Endothelial cell of umbilical vein (primary cell): ENCODE measurements around the gene ACVR2A. TPM values are rescaled to one million over a fixed set of nuclear protein-coding genes. Genes with fewer than 3 reads are reported as not detected.

Source experiments
- BruUV-seq: library from RNA; stranded (reverse); fragments of 400-500 nt; replicated peaks from 2 replicates; lab custom pipeline; 2021; lab: Mats Ljungman, UMichigan
- CTCF ChIA-PET: fragments of 300-600, 350-600 bp; sonication (Branson Sonifier 250); formaldehyde crosslinking; loops from one replicate; lab custom pipeline; 2021; ENCODE audit warnings: antibody characterized with exemption, inconsistent platforms; lab: Charles Lee
- POLR2A ChIA-PET: fragments of 300-600, 350-600 bp; sonication (Branson Sonifier 250); formaldehyde crosslinking; loops from one replicate; lab custom pipeline; 2021; ENCODE audit warnings: antibody characterized with exemption, inconsistent platforms; lab: Charles Lee
- DNase-seq: peaks from one replicate; pipeline ENCODE4 v3.0.0-alpha.2; 2011; ENCODE audit warnings: low read depth, low spot score
- FAIRE-seq: peaks from 2 replicates; lab custom pipeline; 2011; peaks lifted over from hg19 to GRCh38; lab: Jason Lieb, UNC
- H2AFZ ChIP-seq: 2 replicates; pipeline ENCODE4 v1.6.0; 2012; ENCODE audit warnings: low read depth, low read length, control low read depth, inconsistent platforms
- H3K27ac ChIP-seq: 2 replicates; pipeline ENCODE4 v1.5.1; 2011; ENCODE audit warnings: low read depth, mild to moderate bottlenecking, control low read depth, low read length, moderate library complexity; ENCODE audit not compliant: insufficient read depth
- H3K27me3 ChIP-seq, 2 experiments: 2 replicates each; pipeline versions ENCODE4 v1.6.0 to v1.6.1; 2011; ENCODE audit warnings: low read length in 2 of 2, mixed read lengths in 1 of 2; ENCODE audit not compliant: control insufficient read depth in 2 of 2, insufficient read depth in 2 of 2
- H3K36me3 ChIP-seq, 2 experiments: 2 replicates in 1 of 2; 3 replicates in 1 of 2; pipeline ENCODE4 v1.5.1; 2011; ENCODE audit warnings: low read length in 2 of 2, mild to moderate bottlenecking in 1 of 2, moderate library complexity in 1 of 2; ENCODE audit not compliant: control insufficient read depth in 2 of 2, insufficient read depth in 2 of 2; ENCODE audit errors: extremely low read depth in 1 of 2
- H3K4me1 ChIP-seq: 3 replicates; pipeline ENCODE4 v1.5.1; 2011; ENCODE audit warnings: mild to moderate bottlenecking, low read length; ENCODE audit not compliant: control insufficient read depth, insufficient read depth; ENCODE audit errors: extremely low read depth
- H3K4me2 ChIP-seq: 2 replicates; pipeline ENCODE4 v1.6.1; 2011; ENCODE audit warnings: low read length, control low read depth, mixed read lengths; ENCODE audit not compliant: insufficient read depth
- H3K4me3 ChIP-seq, 3 experiments: fragments of 200-600 bp in 1 of 3; sonication (generic), shearing (Covaris generic) in 1 of 3; replicated peaks in 1 of 3; 2 replicates each; pipeline ENCODE4 v1.5.1; 2011 to 2016; ENCODE audit warnings: control low read depth in 3 of 3, low read length in 3 of 3, mild to moderate bottlenecking in 2 of 3, inconsistent platforms in 1 of 3, low read depth in 1 of 3, moderate library complexity in 1 of 3; ENCODE audit not compliant: insufficient read depth in 1 of 3
- H3K79me2 ChIP-seq: 2 replicates; pipeline ENCODE4 v1.6.0; 2012; ENCODE audit warnings: low read length, inconsistent platforms; ENCODE audit not compliant: control insufficient read depth, insufficient read depth
- H3K9ac ChIP-seq: replicated peaks from 2 replicates; pipeline ENCODE3; 2011; ENCODE audit warnings: low read length, control low read depth; ENCODE audit not compliant: insufficient read depth; ENCODE audit errors: extremely low read depth
- H3K9me1 ChIP-seq: replicated peaks from 3 replicates; pipeline ENCODE4 v1.6.0; 2011; ENCODE audit warnings: mild to moderate bottlenecking, low read length; ENCODE audit not compliant: control insufficient read depth, insufficient read depth; ENCODE audit errors: extremely low read depth
- H3K9me3 ChIP-seq: replicated peaks from 2 replicates; pipeline ENCODE4 v1.5.1; 2012; ENCODE audit warnings: low read length, inconsistent platforms; ENCODE audit not compliant: control insufficient read depth, insufficient read depth
- H4K20me1 ChIP-seq: replicated peaks from 2 replicates; pipeline ENCODE3; 2011; ENCODE audit warnings: mild to moderate bottlenecking, low read length; ENCODE audit not compliant: control insufficient read depth, insufficient read depth; ENCODE audit errors: extremely low read depth
- CTCF ChIP-seq, 2 donors: IDR thresholded peaks; 1 replicate in 1 of 2; 2 replicates in 1 of 2; pipeline ENCODE4 v1.5.1; 2011; ENCODE audit warnings: low read length in 2 of 2, mild to moderate bottlenecking in 2 of 2, moderate library complexity in 2 of 2, control low read depth in 1 of 2, inconsistent platforms in 1 of 2, low read depth in 1 of 2; ENCODE audit not compliant: insufficient read depth in 1 of 2; ENCODE audit errors: extremely low read depth in 1 of 2
- FOS ChIP-seq: IDR thresholded peaks from 2 replicates; pipeline ENCODE4 v1.6.1; 2011; ENCODE audit warnings: mild to moderate bottlenecking, low read length, moderate library complexity, borderline replicate concordance; ENCODE audit not compliant: insufficient read depth
- GATA2 ChIP-seq: IDR thresholded peaks from 2 replicates; pipeline ENCODE4 v1.7.0; 2011; ENCODE audit warnings: low read depth, mild to moderate bottlenecking, moderate library complexity, mixed read lengths, low read length; ENCODE audit not compliant: insufficient read length, insufficient read depth
- MYC ChIP-seq: IDR thresholded peaks from one replicate; pipeline ENCODE4 v1.6.1; 2011; ENCODE audit warnings: mild to moderate bottlenecking, low read depth, low read length
- dilution Hi-C: fragments of 300-500 bp; cut with MboI; formaldehyde crosslinking; loops from one replicate; pipeline ENCODE4 v1.15.0; 2019; ENCODE audit warnings: low sequenced_read_pairs; ENCODE audit not compliant: extremely low pct_ligation_motif_present
- intact Hi-C: fragments of 100-400 bp; cut with micrococcal nuclease; formaldehyde crosslinking; loops from one replicate; pipeline ENCODE4 v1.10.0; 2022
- polyA plus RNA-seq, 4 experiments: library from polyadenylated mRNA; depleted of rRNA in 3 of 4; stranded (reverse) in 3 of 4; unstranded in 1 of 4; fragments of >200 nt; gene quantifications; 2 replicates each; pipeline versions ENCODE4 v1.2.1 to v1.2.3, GENCODE V29; 2011 to 2012; ENCODE audit warnings: missing spikeins in 1 of 4
- total RNA-seq: library from RNA; stranded (reverse); gene quantifications from 2 replicates; pipeline ENCODE4 v1.2.3, GENCODE V29; 2021

Gene ACVR2A
- total and polyA plus RNA-seq, 2 donors (not counting 3 experiments of a cell fraction or from before 2014, with no cell fraction given), result 1.7 to 7.9 TPM

GRCh38 chr2:147934881-147935620, 90.2 kb downstream of the ACVR2A start:
- TF ChIP-seq FOS, result no peak
- TF ChIP-seq CTCF (IDR thresholded peaks at IDR 0.05; ENCODE audit: extremely low read depth in 1 of 2, insufficient read depth in 1 of 2, low read depth in 1 of 2, low read length in 2 of 2), result no peak
- no peak for TF ChIP-seq GATA2
- TF ChIP-seq MYC, result no peak
- POLR2A ChIA-PET, result no interaction called here
- dilution Hi-C loops, result no loop called here

More at GRCh38 chr2:147934881-147935620, 90.2 kb downstream of the ACVR2A start:
- H2AFZ ChIP-seq, result no peak overlapping the region
- H3K4me1 ChIP-seq, result no peaks in the 10 kb centered on the region
- BruUV-seq, result no TSS peak
- H3K36me3 ChIP-seq, result peaks cover 2 to 3% of the 10 kb centered on the region in 2 experiments
- H4K20me1 ChIP-seq, result no peaks in the 10 kb centered on the region
- no peak overlapping the region for H3K4me3 ChIP-seq
- H3K9me3 ChIP-seq, result no peaks in the 10 kb centered on the region
- H3K27ac ChIP-seq, result no peak overlapping the region
- H3K9ac ChIP-seq, result no peak overlapping the region
- FAIRE-seq (no peak), DNase-seq (no peak)
- intact Hi-C loops, result loop anchor here (10.0 kb wide), 2 partner anchors 710 to 1630 kb away; partner anchors contain the start of gene EPC2
- H3K9me1 ChIP-seq, result peaks cover 2% of the 10 kb centered on the region
- no peaks in the 10 kb centered on the region for H3K79me2 ChIP-seq
- CTCF ChIA-PET, result interaction anchor here (1.4 to 2.9 kb wide), 5 partner anchors 9 to 1201 kb away, joined by 3 to 18 read pairs (median 7); no protein-coding TSS in a partner anchor
- no peak overlapping the region for H3K4me2 ChIP-seq
- no peaks in the 10 kb centered on the region for H3K27me3 ChIP-seq
